Measurements from ENCODE around the gene CYP2B6. TPM values are rescaled to one million over a fixed set of nuclear protein-coding genes. Genes with fewer than 3 reads are reported as not detected.

The CYP2B6 gene
- total and polyA plus RNA-seq, 2 donors (not counting 3 experiments of a cell fraction or from before 2014, with no cell fraction given): not detected

DNA sequence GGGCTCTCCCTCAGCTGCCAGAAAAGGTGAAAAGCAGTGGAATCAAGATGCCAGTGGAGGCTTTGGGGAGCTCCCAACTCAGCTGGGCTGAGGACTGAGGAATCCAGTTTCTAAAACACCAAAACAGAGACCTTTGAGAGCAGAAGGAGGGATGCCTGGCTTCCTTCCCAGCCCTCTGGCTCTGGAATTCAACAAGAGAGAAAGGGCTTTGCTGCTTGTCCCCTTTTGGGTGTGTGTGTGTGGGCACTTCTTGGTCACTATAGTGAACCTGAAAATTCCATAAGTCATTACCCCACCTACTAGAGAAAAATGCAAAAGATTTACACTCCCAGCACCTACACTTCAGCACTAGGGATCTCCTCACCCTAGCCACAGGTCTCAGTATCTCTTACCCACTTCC lies 30.3 kb upstream of the CYP2B6 start:
- Histone ChIP-seq H3K79me2 (ENCODE audit: control insufficient read depth, insufficient read depth, low read length) (no peaks in the 10 kb centered on the region), H3K4me3 (replicated peaks in 1 of 3; ENCODE audit: insufficient read depth in 1 of 3, low read depth in 1 of 3, low read length in 3 of 3) (no peak overlapping the region), H2AFZ (ENCODE audit: low read depth, low read length) (no peak overlapping the region), H3K27ac (ENCODE audit: insufficient read depth, low read depth, low read length) (no peak overlapping the region), H3K9me3 (replicated peaks; ENCODE audit: control insufficient read depth, insufficient read depth, low read length) (no peaks in the 10 kb centered on the region), H4K20me1 (replicated peaks; ENCODE audit: control insufficient read depth, extremely low read depth, insufficient read depth, low read length) (no peaks in the 10 kb centered on the region), H3K36me3 (ENCODE audit: control insufficient read depth in 2 of 2, extremely low read depth in 1 of 2, insufficient read depth in 2 of 2, low read length in 2 of 2) (no peaks in the 10 kb centered on the region), H3K27me3 (ENCODE audit: control insufficient read depth in 2 of 2, insufficient read depth in 2 of 2, low read length in 2 of 2) (peaks cover 2 to 5% of the 10 kb centered on the region in 2 experiments), H3K9ac (replicated peaks; ENCODE audit: extremely low read depth, insufficient read depth, low read length) (no peak overlapping the region), H3K9me1 (replicated peaks; ENCODE audit: control insufficient read depth, extremely low read depth, insufficient read depth, low read length) (no peaks in the 10 kb centered on the region), H3K4me2 (ENCODE audit: insufficient read depth, low read length) (no peak overlapping the region), H3K4me1 (ENCODE audit: control insufficient read depth, extremely low read depth, insufficient read depth, low read length) (no peaks in the 10 kb centered on the region)
- ChIA-PET POLR2A (no interaction called here), CTCF (no interaction called here)
- no peak for FAIRE-seq
- TF ChIP-seq FOS (IDR thresholded peaks at IDR 0.05; ENCODE audit: borderline replicate concordance, insufficient read depth, low read length) (no peak), JUN (IDR thresholded peaks at IDR 0.05; ENCODE audit: borderline replicate concordance, insufficient read depth, insufficient read length, low read depth) (no peak), EZH2 (IDR thresholded peaks at IDR 0.05; ENCODE audit: borderline replicate concordance, low read depth, low read length, severe bottlenecking) (no peak), POLR2A (IDR thresholded peaks at IDR 0.05; ENCODE audit: low read depth, low read length) (no peak), GATA2 (IDR thresholded peaks at IDR 0.05; ENCODE audit: insufficient read depth, insufficient read length, low read depth, low read length) (no peak), POLR2AphosphoS5 (IDR thresholded peaks at IDR 0.05; ENCODE audit: insufficient read depth, low read depth, low read length) (no peak)
- TF ChIP-seq, protein P1, sequence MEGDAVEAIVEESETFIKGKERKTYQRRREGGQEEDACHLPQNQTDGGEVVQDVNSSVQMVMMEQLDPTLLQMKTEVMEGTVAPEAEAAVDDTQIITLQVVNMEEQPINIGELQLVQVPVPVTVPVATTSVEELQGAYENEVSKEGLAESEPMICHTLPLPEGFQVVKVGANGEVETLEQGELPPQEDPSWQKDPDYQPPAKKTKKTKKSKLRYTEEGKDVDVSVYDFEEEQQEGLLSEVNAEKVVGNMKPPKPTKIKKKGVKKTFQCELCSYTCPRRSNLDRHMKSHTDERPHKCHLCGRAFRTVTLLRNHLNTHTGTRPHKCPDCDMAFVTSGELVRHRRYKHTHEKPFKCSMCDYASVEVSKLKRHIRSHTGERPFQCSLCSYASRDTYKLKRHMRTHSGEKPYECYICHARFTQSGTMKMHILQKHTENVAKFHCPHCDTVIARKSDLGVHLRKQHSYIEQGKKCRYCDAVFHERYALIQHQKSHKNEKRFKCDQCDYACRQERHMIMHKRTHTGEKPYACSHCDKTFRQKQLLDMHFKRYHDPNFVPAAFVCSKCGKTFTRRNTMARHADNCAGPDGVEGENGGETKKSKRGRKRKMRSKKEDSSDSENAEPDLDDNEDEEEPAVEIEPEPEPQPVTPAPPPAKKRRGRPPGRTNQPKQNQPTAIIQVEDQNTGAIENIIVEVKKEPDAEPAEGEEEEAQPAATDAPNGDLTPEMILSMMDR (IDR thresholded peaks at IDR 0.05; ENCODE audit: extremely low read depth in 1 of 2, insufficient read depth in 1 of 2, low read depth in 1 of 2, low read length in 2 of 2): no peak
- TF ChIP-seq, protein P2, sequence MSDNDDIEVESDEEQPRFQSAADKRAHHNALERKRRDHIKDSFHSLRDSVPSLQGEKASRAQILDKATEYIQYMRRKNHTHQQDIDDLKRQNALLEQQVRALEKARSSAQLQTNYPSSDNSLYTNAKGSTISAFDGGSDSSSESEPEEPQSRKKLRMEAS (IDR thresholded peaks at IDR 0.05; ENCODE audit: insufficient read depth, insufficient read length): no peak
- DNase-seq (ENCODE audit: low read depth, low spot score): no peak
- intact Hi-C loops (cut with micrococcal nuclease): no loop called here
- dilution Hi-C loops (cut with MboI; ENCODE audit: extremely low pct_ligation_motif_present, low sequenced_read_pairs): no loop called here
- no TSS peak for BruUV-seq (replicated peaks)

All from endothelial cell of umbilical vein (primary cell).